HG02943 (cell line): ENCODE data around the gene NOXO1.
A peak's percentile ranks its signal among the peaks of the same experiment; 100 is the strongest.
"Not testable (repeated sequence)": the region's sequence is repeated elsewhere in the genome, so short reads cannot be mapped to it uniquely, and the experiment has no call there.

Source experiments
- ATAC-seq: cut with Tn5 transposase; IDR thresholded peaks from one replicate; pipeline ENCODE4 v1.9.1; 2021; ENCODE audit warnings: mild to moderate bottlenecking, low read depth, moderate library complexity; ENCODE audit not compliant: unreplicated experiment

The NOXO1 gene

GRCh38 chr16:2011726-2012125 lies 30.5 kb upstream of the NOXO1 start:
- ATAC-seq = not testable (repeated sequence)

- ATAC-seq = peak; percentile 78
Measured at GRCh38 chr16:2009791-2010510, 28.7 kb upstream of the NOXO1 start, which contains the start of gene ZNF598. TSS of gene ZNF598 (minus strand) at chr16:2009821.

GRCh38 chr16:2009164-2009711 lies 28.0 kb upstream of the NOXO1 start:
- peak; percentile 32 for ATAC-seq

GRCh38 chr16:2008631-2009163 lies 27.4 kb upstream of the NOXO1 start:
- peak; percentile 2 for ATAC-seq

GRCh38 chr16:2008009-2008526 lies 26.8 kb upstream of the NOXO1 start:
- ATAC-seq = no peak

- no peak for ATAC-seq
Measured at GRCh38 chr16:2007081-2007836, 26.0 kb upstream of the NOXO1 start.

- no peak for ATAC-seq
Measured at GRCh38 chr16:2006317-2006716, 25.0 kb upstream of the NOXO1 start.

- no peak for ATAC-seq
Measured at GRCh38 chr16:2005646-2006045, 24.4 kb upstream of the NOXO1 start.

GRCh38 chr16:2004795-2005517 lies 23.7 kb upstream of the NOXO1 start:
- no peak for ATAC-seq

GRCh38 chr16:2003827-2004641 lies 22.8 kb upstream of the NOXO1 start:
- peak; percentile 54 for ATAC-seq

- no peak for ATAC-seq
Measured at GRCh38 chr16:2003231-2003826, 22.1 kb upstream of the NOXO1 start.

GRCh38 chr16:2002406-2003230 lies 21.3 kb upstream of the NOXO1 start:
- no peak for ATAC-seq

- ATAC-seq = no peak
Measured at GRCh38 chr16:2001456-2002355, 20.4 kb upstream of the NOXO1 start.

- no peak for ATAC-seq
Measured at GRCh38 chr16:2001035-2001434, 19.8 kb upstream of the NOXO1 start.

- no peak for ATAC-seq
Measured at GRCh38 chr16:1999866-2000514, 18.7 kb upstream of the NOXO1 start.

GRCh38 chr16:1998852-1999801 lies 17.9 kb upstream of the NOXO1 start:
- ATAC-seq = no peak
